Transverse colon (tissue), 4 donors: Measurements from ENCODE around the gene WNT11. TPM values are rescaled to one million over a fixed set of nuclear protein-coding genes. Genes with fewer than 3 reads are reported as not detected.

ENCODE experiments used
- total RNA-seq, 4 donors: library from RNA; depleted of rRNA; stranded (reverse); fragments of >200 nt; gene quantifications; one replicate each; pipeline ENCODE4 v1.1.0, GENCODE V29; 2016

The WNT11 gene
- total RNA-seq, 4 donors from 2014 or later: 2.4 to 14.6 (median 9.9) TPM

Other genes with a start within 250 kb of the WNT11 start
- gene THAP12, start 174.6 kb upstream of the WNT11 start, total RNA-seq: 10 to 100 TPM; 13.3 to 35.2 (median 22.9) TPM
- 1 to 10 TPM; 1.6 to 5.6 (median 4.3) TPM for gene GVQW3, start 174.8 kb upstream of the WNT11 start, total RNA-seq
- 10 to 100 TPM; 35.7 to 79.6 (median 43.8) TPM for gene EMSY, start 238.5 kb upstream of the WNT11 start, total RNA-seq